HK-2 (cell line): Measurements from ENCODE around the gene IGFN1.
A peak's percentile ranks its signal among the peaks of the same experiment; 100 is the strongest.

Experiments
- DNase-seq: peaks from one replicate; pipeline ENCODE4 v3.0.0-alpha.2; 2018; ENCODE audit not compliant: unreplicated experiment

The IGFN1 gene

GRCh38 chr1:201163707-201164106, 26.9 kb upstream of the IGFN1 start:
- DNase-seq, result no peak

- DNase-seq, result peak; percentile 60
Measured at GRCh38 chr1:201164645-201165044, 26.0 kb upstream of the IGFN1 start.

DNA sequence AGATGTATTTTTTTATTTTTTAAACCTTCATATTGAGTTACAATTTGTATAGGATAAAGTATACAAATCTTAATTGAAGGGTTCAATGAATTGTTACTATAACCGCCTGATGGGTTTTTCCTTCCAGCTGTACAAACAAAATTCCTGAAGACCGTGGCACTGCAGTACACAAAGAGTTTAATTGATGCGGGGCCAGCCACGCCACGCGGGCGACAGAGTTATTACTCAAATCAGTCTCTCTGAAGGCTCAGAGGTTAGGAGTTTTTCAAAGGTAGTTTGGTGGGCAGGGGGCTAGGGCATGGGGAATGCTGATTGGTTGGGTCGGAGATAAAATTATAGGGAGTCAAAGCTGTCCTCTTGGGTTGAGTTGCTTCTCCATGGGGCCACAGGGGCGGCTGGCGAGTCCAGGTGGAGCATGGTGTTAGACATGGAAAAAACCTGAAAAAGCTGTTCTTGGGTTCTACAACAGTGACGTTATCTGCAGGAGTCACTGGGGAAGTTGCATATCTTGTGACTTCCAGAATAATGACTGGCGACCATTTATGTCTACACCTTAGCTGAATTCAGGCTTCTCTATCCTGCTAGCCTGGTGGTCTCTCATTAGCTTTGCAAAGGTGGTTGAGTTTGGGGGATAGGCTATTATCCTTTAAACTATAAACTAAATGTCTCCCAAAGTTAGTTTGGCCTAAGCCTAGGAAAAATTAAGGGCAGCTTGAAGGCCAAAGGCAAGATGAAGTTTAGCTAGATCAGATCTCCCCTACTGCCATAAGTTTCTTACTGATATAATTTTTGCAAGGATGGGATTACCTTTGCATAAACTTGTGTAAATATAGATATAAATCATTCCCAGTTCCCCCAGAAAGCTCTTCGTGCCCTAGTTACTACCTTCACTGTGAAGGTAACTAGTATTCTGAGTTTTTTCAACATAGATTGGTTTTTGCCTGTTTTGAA, 23.3 kb upstream of the IGFN1 start:
- DNase-seq, result no peak

DNA sequence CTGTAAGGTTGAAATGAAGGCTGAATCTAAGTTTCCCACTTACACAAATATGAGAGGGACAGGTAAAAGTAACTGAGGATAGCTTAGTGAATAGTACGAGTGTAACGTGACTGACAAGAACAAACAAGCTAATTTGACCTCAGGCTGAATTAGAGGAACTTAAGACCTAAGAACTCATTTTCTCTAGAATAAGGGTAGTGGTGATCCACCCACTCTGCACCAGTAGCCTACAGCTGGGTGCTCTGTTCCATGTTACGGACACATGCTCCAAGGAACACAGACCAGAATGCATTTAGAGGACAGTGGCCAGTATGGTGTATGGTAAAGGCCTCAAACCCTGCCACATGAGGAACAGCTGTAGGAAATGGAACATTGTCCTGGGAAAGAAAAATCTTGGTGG, 21.4 kb upstream of the IGFN1 start:
- DNase-seq, result no peak

DNA sequence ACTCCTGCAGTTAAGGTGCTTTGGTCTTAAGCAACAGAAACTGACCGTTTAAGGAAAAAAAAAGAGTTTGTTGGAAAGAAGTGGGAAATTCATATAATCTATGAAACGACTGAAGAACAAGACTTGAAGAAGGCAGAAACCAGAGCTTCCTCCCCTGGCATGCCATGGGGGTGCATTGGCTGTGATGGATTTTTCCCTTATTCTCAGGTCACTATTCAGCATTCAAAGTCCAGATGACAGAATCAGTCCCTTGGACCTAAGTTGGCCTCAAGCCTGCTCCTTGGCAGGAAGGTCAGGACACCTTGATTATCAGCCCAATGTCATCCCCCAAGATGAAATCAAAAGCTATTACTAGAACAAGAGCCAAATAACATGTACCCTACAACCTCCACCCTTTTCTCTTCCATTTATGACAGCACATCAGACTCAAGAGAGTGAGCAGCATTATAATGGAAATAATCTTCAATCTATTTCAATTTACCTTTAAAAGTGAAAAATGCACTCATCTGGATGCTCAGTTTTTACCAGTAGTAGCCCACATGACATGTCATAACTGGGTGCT, 20.6 kb upstream of the IGFN1 start:
- no peak for DNase-seq

- peak; percentile 100 for DNase-seq
Measured at GRCh38 chr1:201170533-201171062, 20.0 kb upstream of the IGFN1 start.

GRCh38 chr1:201171063-201172036, 19.3 kb upstream of the IGFN1 start:
- no peak for DNase-seq

- DNase-seq, result no peak
Measured at GRCh38 chr1:201172326-201172725, 18.3 kb upstream of the IGFN1 start.

GRCh38 chr1:201172999-201173610, 17.5 kb upstream of the IGFN1 start:
- no peak for DNase-seq

DNA sequence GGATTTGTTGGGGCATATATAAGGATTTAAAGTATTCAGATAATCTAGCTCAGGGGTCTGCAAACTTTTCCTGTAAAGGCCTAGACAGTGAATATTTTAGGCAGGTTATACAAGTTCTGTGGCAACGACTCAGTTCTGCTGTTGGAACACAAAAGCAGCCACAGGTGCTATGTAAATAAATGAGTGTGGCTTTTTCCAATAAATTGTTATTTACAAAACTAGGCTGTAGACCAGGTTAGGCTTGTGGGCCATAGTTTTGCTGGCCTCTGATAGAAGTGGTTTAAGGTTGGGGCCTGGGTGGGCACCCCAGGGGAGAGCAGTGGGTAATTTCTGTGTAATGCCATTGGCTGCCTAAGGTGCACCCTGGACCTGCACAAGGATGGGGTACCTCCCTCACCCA, 16.9 kb upstream of the IGFN1 start:
- DNase-seq, result no peak

GRCh38 chr1:201175820-201176500, 14.7 kb upstream of the IGFN1 start:
- no peak for DNase-seq

DNA sequence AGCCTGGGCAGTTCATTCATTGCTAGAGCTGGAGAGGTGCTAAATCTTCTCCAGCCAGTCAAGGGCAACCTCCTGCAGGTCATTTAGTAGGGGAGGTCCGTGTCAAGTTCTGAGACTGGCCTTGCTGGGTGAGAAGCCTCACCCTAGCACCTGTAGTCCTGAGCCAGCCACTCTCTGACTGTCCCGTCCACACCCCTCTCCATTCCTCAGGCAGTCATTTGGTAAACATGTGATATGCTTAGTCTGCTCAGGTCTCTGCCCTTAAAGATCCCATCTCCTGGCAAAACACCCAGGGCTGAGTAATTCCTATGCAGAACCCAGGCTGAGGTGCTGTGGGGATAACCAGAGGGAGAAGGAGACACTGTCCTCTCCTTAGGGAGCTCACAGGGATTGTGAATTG, 13.7 kb upstream of the IGFN1 start:
- DNase-seq, result no peak

DNA sequence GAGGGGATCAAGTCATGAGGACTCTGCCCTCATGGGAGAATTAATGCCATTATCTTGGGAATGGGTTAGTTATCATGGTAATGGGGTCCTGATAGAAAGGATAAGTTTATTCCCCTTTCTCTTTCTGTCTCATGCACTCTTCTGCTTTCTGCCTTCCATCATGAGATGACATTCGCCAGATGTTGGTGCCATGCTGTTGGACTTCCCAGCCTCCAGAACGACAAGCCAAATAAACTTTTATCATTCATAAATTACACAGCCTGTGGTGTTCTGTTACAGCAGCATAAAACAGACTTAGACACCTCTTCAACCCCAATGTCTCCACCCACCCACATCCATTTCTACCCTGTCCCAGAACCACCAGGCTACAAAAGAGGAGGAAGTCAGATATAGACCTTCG, 11.9 kb upstream of the IGFN1 start:
- DNase-seq, result no peak

DNA sequence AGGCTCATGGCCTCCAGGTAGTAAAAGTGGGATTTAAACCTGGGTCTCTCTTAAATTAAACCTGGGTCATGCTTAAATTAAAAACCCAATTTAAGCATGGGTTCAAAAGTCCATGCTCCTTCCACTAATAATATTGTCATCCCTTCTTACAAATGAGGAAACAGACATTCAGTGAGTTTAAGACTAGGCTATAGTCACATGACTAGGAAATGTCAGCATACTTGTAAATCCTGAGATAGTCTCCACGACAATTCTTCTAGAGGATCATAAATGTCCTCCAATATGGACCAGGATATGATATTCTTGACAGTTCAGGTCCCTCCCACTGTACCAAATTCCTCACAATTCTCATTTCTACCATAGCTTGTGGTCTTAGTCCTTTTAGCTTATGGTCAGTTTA, 10.5 kb upstream of the IGFN1 start:
- DNase-seq, result no peak

GRCh38 chr1:201180901-201181300, 9.7 kb upstream of the IGFN1 start:
- DNase-seq, result no peak

DNA sequence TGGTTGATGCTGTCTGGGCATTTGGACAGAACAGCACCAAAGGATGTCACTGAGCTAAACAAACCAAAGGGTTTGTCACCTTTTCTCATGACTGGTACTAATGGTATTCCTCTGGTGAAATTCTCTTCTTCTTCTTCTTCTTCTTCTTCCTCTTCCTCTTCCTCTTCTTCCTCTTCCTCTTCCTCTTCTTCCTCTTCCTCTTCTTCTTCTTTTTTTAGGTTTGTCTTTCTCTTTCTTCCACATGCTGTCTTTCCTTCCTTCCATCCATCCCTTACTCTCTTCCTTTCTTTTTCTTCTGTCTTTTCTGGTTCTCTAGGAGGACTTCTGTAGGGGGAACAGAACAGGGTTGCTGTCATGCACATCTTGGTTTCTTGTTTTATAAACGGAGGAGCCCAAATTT, 9.3 kb upstream of the IGFN1 start:
- no peak for DNase-seq

DNA sequence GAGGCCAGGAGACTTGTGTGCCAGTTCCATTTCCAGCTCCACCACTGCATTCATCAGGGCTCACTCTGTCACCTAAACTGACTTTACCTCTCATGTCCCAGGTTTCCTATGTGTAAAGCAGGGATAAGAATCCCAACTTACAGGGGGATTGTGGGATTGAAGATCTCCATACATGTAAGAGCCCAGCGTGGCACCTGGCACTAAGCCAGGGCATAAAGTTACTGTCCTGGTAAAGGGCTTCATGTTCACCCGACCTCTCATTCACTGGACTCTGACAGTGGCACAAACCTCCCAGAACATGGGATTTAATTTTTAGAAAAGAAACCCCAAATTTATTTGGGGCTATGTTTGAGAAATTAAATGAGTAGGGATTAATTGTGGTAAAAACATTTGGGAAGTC, 8.9 kb upstream of the IGFN1 start:
- DNase-seq, result no peak

DNA sequence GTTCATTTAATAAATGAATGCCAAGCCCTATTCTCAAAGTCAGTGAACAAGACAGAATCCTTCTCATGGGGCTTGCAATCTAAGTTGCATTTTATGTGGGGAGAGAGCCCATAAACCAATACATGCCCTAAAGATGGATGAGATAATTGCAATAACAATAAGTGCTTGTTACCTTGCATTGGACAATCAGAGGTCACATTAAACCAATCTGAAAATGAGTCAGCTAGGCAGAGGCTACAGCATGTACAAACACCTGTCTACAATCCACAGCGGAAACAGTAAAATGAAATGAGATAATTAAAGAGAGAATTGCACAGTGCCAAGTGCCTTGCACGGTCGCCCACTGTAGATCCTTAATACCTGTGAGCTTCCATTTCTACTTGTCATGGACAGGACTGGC, 7.4 kb upstream of the IGFN1 start:
- no peak for DNase-seq

- no peak for DNase-seq
Measured at GRCh38 chr1:201183753-201184152, 6.9 kb upstream of the IGFN1 start.

DNA sequence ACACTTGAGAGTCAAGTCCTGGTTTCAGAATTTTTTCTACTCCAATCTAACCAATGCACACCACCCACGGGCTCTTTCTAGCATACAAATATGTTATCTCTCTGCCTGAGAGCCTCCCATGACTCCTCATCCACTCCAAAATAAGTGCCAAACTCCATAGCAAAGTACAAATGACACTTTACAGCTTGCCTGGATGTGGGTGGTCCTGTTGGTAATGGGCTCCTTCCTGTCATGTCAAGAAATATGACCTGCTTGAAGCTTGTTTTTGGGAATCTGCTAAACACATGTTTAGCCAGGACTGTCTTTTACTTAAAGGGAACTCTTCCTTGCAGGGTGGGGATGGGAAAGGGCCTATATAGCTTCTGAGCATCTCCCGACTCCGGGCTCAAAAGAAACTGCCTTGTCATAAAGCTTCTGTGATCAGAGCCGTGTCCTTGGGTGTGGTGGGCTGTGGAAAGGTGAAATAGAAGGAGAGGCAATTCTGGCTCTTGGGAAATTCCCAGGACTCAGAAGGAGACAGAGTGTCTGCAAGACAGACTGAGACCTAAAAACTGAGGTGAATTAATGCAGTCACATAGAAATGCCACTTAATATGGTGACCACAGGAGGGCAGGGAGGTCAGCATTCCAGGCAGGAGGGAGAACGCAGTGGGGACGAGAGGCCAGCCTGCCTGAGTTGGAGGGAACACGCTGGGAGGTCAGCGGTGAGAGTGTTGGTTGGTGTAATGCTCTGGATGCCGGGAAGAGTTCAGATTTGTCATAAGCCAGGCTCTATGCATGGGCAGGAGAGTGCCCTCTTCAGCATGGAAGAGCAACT, 6.1 kb upstream of the IGFN1 start:
- peak; percentile 97 for DNase-seq
